Stimulated activated memory B cell treated with anti-CD40 and anti-IgM and Interleukin-4, amounts not matched to agents 10 μg/mL and 1 μg/mL and 100 μg/mL, for 72 hours (primary cell): ENCODE data around the gene SPDYE4.

ENCODE experiments used
- ATAC-seq: fragments of 150-1000 bp; cut with Tn5 transposase; 2 replicates; pipeline ENCODE4 v1.10.0; 2021
- H3K27ac Mint-ChIP-seq: one replicate; pipeline ENCODE4 v1.8.0; 2022; ENCODE audit warnings: mild to moderate bottlenecking, mixed read lengths
- H3K27me3 Mint-ChIP-seq: one replicate; pipeline ENCODE4 v1.8.0; 2022; ENCODE audit warnings: mixed read lengths
- H3K36me3 Mint-ChIP-seq: one replicate; pipeline ENCODE4 v1.8.0; 2022; ENCODE audit warnings: mixed read lengths
- H3K4me1 Mint-ChIP-seq: one replicate; pipeline ENCODE4 v1.8.0; 2022; ENCODE audit warnings: mixed read lengths
- H3K4me3 Mint-ChIP-seq: one replicate; pipeline ENCODE4 v1.8.0; 2022; ENCODE audit warnings: mild to moderate bottlenecking, moderate library complexity, mixed read lengths
- H3K9me3 Mint-ChIP-seq: one replicate; pipeline ENCODE4 v1.8.0; 2022; ENCODE audit warnings: mixed read lengths

Gene SPDYE4

GRCh38 chr17:8792646-8793045 is 34.3 kb upstream of the SPDYE4 start:
- no peaks in the 10 kb centered on the region for H3K36me3 Mint-ChIP-seq

GRCh38 chr17:8791910-8792270 is 33.5 kb upstream of the SPDYE4 start:
- no peak overlapping the region for H3K4me3 Mint-ChIP-seq
- H3K27me3 Mint-ChIP-seq = peaks cover 8% of the 10 kb centered on the region
- H3K27ac Mint-ChIP-seq = no peak overlapping the region
- H3K36me3 Mint-ChIP-seq = no peaks in the 10 kb centered on the region
- H3K4me1 Mint-ChIP-seq = peaks cover 8% of the 10 kb centered on the region
- H3K9me3 Mint-ChIP-seq = no peaks in the 10 kb centered on the region
- no peak for ATAC-seq

More at GRCh38 chr17:8792646-8793045, 34.3 kb upstream of the SPDYE4 start:
- Mint-ChIP-seq H3K27me3 (peaks cover 8% of the 10 kb centered on the region), H3K9me3 (no peaks in the 10 kb centered on the region), H3K27ac (no peak overlapping the region), H3K4me3 (no peak overlapping the region), H3K4me1 (peaks cover 8% of the 10 kb centered on the region)
- ATAC-seq = no peak

DNA sequence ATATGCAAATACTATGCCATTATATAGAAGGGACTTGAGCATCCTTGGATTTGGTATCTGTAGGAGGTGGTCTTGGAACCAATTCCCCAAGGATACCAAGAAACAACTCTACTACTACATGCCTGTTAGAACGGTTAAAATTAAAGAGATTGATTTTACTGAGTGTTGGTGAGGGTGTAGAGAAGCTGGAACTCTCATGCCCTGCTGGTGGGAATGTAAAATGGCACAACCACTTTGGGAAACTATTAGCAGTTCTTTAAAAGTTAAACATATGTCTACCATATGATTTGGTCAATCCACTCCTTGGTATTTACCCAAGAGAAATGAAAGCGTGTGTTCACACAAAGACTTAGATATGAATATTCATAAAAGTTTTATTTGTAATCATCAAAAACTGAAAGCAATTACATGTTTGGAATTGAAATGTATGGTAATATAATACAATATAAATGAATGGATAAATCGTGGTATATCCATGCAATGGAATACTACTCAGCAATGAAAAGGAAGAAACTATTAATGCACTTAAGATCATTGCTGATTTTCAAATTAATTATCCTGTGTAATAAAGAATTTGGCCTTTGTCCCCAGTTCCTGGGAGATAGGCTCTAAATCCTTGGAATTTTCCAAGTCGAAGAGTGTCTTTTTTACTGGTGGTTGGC is 33.0 kb upstream of the SPDYE4 start:
- no peak for ATAC-seq
- no peak overlapping the region for H3K4me3 Mint-ChIP-seq
- peaks cover 8% of the 10 kb centered on the region for H3K4me1 Mint-ChIP-seq
- no peaks in the 10 kb centered on the region for H3K36me3 Mint-ChIP-seq
- H3K9me3 Mint-ChIP-seq = no peaks in the 10 kb centered on the region
- no peak overlapping the region for H3K27ac Mint-ChIP-seq
- H3K27me3 Mint-ChIP-seq = peaks cover 8% of the 10 kb centered on the region

DNA sequence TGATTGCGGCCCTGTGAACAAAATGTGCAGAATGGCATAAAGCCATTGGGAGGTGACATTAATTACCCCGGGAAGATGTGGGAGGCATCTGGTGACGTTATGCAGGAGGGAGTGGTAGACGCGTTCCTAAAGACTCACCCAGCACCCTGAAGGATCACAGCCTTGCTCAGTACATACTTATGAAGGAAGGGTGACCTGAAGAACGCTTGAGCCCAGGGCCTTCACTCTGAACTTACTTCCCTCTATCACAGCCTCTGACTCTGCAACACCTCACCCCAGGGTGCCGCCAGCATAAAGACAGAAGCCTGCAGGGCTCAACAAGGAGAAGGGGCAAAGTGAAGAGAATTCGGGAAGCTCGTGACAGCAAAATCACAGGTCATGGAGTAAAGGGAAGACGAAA is 31.4 kb upstream of the SPDYE4 start:
- H3K9me3 Mint-ChIP-seq = no peaks in the 10 kb centered on the region
- no peak overlapping the region for H3K27ac Mint-ChIP-seq
- no peak for ATAC-seq
- no peak overlapping the region for H3K4me3 Mint-ChIP-seq
- H3K4me1 Mint-ChIP-seq = peaks cover 15% of the 10 kb centered on the region
- peaks cover 8% of the 10 kb centered on the region for H3K27me3 Mint-ChIP-seq
- H3K36me3 Mint-ChIP-seq = no peaks in the 10 kb centered on the region

DNA sequence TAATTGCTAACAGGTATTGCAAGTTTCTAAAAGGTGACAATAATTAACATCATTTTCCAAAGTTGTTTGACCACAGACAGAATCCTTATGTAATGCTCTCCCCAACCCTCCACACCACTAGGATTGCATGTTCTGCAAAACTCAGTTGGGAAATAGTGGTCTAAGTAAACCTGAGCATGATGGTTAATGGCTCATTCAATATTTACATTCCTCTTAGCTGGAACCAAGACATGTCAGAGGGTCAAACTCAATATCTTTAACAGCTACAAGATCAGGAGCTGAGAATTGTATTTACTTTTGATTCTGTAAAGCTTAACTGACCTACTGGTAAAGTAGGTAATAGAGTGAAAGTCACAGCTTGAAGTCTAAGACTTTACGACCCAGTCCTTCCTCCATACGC is 30.7 kb upstream of the SPDYE4 start:
- no peak overlapping the region for H3K27ac Mint-ChIP-seq
- H3K36me3 Mint-ChIP-seq = no peaks in the 10 kb centered on the region
- peaks cover 8% of the 10 kb centered on the region for H3K27me3 Mint-ChIP-seq
- H3K9me3 Mint-ChIP-seq = no peaks in the 10 kb centered on the region
- H3K4me3 Mint-ChIP-seq = no peak overlapping the region
- peaks cover 14% of the 10 kb centered on the region for H3K4me1 Mint-ChIP-seq
- no peak for ATAC-seq

DNA sequence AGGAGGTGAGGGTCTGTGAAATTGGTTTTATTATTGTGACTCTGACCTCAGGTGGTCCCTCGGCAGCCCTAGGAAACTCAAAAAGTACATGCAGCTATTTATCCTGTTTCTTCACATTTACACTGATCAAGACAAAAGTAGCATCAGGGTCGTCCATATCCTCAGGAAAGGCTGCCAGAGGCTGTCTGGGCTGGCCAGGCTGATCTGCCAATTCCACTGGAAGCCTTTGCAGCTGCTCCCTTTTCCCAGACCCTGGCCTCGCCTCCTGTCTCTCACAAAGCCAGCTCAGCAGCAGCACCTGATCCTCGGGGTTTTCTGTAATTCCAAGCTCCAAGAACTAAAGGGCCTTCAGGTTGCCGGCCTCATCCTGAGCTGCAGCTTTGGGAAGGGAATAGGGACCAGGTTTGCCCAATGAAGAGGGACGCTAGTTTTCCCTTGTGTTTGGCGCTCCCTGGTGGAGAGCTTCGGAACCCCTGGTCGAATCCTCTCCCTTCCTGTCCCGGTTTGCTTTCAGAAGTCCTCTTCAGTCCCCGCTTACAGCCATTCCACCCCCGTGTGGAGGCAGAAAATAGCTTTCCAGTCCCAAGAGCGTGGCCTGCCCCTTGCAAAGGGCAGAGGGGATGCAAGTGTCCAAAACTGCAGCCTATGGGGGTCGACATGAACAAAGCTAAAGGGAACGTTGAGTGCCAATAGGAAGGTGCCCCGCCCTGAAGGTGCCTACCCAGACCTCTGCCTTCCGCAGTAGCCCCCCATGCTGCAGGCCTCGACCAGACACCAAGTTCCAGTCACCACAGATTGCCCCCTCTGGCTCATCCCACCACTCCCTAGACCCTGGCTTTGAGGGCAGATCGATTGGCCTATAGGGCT is 27.4 kb upstream of the SPDYE4 start:
- ATAC-seq = no peak
- H3K9me3 Mint-ChIP-seq = peaks cover 4% of the 10 kb centered on the region
- peaks cover 8% of the 10 kb centered on the region for H3K27me3 Mint-ChIP-seq
- H3K4me1 Mint-ChIP-seq = peaks cover 7% of the 10 kb centered on the region
- no peak overlapping the region for H3K4me3 Mint-ChIP-seq
- no peak overlapping the region for H3K27ac Mint-ChIP-seq
- H3K36me3 Mint-ChIP-seq = no peaks in the 10 kb centered on the region

- Mint-ChIP-seq H3K27me3 (peaks cover 16% of the 10 kb centered on the region), H3K9me3 (peaks cover 7% of the 10 kb centered on the region), H3K27ac (no peak overlapping the region), H3K4me1 (peaks cover 7% of the 10 kb centered on the region), H3K4me3 (no peak overlapping the region), H3K36me3 (no peaks in the 10 kb centered on the region)
- ATAC-seq = no peak
These were observed 23.8 kb upstream of the SPDYE4 start for GRCh38 chr17:8782176-8782575.

DNA sequence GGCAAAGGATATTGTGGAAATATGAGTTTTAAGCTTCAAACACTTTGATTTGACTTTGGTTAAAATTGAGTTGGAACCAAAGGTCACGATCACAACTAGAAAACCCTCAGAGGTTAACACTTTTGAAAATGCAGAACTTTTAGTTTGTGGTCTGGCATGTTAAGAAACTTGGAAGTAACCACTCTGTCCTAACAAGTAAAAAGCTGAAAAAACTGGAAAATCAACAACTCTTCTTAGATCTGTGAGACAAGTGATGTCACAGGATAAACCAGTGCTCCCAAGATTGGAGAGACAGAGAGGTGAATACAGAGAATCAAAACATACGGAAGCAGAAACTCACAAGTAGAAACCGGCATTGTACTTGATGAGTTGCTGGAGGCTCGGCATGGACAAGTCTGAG is 23.4 kb upstream of the SPDYE4 start:
- H3K4me3 Mint-ChIP-seq = no peak overlapping the region
- peaks cover 7% of the 10 kb centered on the region for H3K4me1 Mint-ChIP-seq
- H3K9me3 Mint-ChIP-seq = peaks cover 7% of the 10 kb centered on the region
- no peaks in the 10 kb centered on the region for H3K36me3 Mint-ChIP-seq
- no peak overlapping the region for H3K27ac Mint-ChIP-seq
- peaks cover 20% of the 10 kb centered on the region for H3K27me3 Mint-ChIP-seq
- ATAC-seq = no peak

DNA sequence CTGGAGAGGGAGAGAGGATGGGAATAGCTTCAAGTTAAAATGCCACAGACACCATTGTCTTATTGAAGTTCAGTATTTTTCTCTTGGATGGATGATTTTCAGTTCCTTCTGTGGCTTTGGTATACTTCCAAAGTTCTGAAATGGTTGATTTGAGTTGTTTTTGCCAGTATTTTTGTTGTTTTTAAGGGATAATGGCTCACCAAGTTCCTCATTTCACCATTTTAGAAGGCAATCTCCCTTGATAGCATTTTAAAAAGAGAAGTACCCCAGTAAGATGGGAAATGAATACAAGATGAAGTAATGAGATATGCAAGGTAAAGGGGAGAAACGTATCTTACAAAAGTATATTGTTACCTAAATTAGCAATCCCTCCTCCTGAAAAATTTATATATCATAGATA is 18.5 kb upstream of the SPDYE4 start:
- Mint-ChIP-seq H3K27ac (no peak overlapping the region), H3K9me3 (peaks cover 14% of the 10 kb centered on the region), H3K4me3 (no peak overlapping the region), H3K4me1 (no peaks in the 10 kb centered on the region), H3K36me3 (no peaks in the 10 kb centered on the region), H3K27me3 (peaks cover 50% of the 10 kb centered on the region)
- ATAC-seq = no peak

DNA sequence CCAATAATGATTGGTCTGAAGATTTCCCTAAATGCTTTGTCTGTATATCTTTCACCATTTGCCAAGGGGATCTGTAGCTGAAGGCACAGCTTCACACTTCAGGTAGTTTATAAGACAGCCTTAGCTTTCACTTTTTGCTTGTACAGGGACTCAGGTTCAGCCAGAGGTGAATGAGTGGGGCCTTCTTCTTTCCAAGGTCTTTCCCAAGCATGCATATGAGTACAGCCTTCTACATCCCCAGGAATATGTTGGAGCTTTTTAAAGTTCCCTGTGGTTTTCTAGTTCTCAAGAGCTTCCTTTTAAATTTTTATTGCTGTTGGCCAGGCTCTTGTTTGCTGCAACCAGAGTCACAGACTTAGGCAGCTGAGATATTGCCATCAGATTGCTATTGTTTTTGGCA is 17.9 kb upstream of the SPDYE4 start:
- no peak overlapping the region for H3K4me3 Mint-ChIP-seq
- H3K9me3 Mint-ChIP-seq = peaks cover 14% of the 10 kb centered on the region
- H3K4me1 Mint-ChIP-seq = no peaks in the 10 kb centered on the region
- H3K27ac Mint-ChIP-seq = no peak overlapping the region
- no peak for ATAC-seq
- peaks cover 50% of the 10 kb centered on the region for H3K27me3 Mint-ChIP-seq
- no peaks in the 10 kb centered on the region for H3K36me3 Mint-ChIP-seq

DNA sequence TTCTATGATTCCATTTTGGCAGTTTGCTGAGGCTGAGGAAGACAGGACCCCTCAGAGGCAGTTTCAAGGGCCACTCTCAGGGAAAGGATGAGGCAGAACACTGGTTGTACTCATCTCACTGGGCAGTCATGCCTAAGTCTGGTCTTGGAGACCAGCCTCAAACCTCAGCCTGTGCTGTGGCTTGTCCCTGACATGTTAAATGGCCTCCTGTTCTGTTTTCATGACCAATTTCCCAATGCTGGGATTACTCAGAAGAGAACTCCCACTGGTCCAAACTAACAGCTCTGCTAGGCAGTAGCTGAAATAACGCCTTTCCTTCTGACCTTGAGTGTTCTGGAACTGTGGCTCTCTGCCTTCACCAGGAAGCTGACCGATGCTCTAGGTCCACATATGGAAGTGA is 8.4 kb upstream of the SPDYE4 start:
- peaks cover 7% of the 10 kb centered on the region for H3K27me3 Mint-ChIP-seq
- ATAC-seq = no peak
- H3K4me3 Mint-ChIP-seq = no peak overlapping the region
- no peaks in the 10 kb centered on the region for H3K4me1 Mint-ChIP-seq
- no peak overlapping the region for H3K27ac Mint-ChIP-seq
- H3K9me3 Mint-ChIP-seq = no peaks in the 10 kb centered on the region
- no peaks in the 10 kb centered on the region for H3K36me3 Mint-ChIP-seq

DNA sequence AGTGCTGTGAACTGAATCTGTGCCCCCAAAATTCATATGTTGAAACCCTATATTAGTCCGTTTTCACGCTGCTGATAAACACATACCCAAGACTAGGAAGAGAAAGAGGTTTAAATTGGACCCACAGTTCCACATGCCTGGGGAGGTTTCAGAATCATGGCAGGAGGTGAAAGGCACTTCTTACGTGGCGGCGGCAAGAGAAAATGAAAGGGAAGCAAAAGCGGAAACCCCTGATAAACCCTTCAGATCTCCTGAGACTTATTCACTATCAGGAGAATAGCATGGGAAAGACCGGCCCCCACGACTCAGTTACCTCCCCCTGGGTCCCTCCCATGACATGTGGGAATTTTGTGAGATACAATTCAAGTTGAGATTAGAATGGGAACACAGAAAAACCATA is 3.7 kb upstream of the SPDYE4 start:
- H3K4me3 Mint-ChIP-seq = no peak overlapping the region
- no peak for ATAC-seq
- H3K36me3 Mint-ChIP-seq = no peaks in the 10 kb centered on the region
- H3K4me1 Mint-ChIP-seq = no peaks in the 10 kb centered on the region
- H3K9me3 Mint-ChIP-seq = no peaks in the 10 kb centered on the region
- H3K27me3 Mint-ChIP-seq = peaks cover 17% of the 10 kb centered on the region
- no peak overlapping the region for H3K27ac Mint-ChIP-seq

DNA sequence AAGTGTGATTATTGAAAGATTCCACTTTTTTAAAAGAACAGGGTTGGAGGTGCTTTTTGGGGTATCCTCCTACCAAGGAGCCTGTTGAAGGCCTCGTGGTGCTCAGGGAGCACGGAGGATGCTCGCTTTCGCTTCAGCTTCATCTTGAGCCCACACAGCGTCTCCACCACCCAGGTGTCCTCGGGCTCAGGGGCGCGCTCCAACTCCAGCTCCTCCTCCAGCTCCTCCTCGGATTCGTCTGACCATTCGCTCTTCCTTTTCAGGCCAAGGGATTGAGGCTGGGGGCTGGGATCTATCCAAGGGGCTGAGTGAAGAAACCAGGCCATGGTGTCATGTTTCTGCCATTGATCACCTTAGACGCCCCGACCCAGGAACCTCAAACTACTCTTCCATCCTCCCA is 1.2 kb downstream of the SPDYE4 start:
- H3K4me1 Mint-ChIP-seq = no peaks in the 10 kb centered on the region
- no peak overlapping the region for H3K27ac Mint-ChIP-seq
- no peaks in the 10 kb centered on the region for H3K36me3 Mint-ChIP-seq
- no peak overlapping the region for H3K4me3 Mint-ChIP-seq
- H3K9me3 Mint-ChIP-seq = no peaks in the 10 kb centered on the region
- no peak for ATAC-seq
- peaks cover 46% of the 10 kb centered on the region for H3K27me3 Mint-ChIP-seq

DNA sequence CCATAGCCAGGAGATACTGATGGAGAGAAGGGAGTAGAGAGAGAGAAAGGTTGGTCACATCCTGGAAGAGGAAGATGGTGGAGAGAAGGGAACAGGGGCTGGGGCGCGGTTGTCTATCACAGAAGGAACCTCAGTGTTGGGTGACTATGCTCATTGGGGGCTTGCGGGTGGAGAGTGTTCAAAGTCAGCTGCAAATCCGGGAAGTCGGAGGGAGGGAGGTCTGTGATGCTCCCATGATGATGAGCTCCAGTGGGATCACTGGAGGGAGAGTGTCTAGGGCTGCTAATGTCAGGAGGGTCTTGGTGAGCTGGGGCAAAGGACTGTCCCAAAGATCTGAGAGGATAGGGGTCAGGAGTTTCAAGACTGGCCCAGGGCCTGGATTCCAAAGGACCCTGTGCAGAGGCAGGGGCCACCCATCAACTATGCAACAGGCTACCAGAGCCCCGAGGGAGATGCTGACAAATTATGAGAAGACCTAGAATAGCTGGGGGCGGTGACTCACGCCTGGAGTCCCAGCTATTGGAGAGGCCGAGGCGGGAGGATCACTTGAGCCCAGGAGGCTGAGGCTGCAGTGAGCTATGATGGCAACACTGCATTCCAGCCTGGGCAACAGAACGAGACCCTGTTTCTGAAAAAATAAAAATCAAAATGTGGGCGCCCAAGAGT is 2.6 kb downstream of the SPDYE4 start:
- no peaks in the 10 kb centered on the region for H3K36me3 Mint-ChIP-seq
- H3K4me1 Mint-ChIP-seq = no peaks in the 10 kb centered on the region
- peaks cover 46% of the 10 kb centered on the region for H3K27me3 Mint-ChIP-seq
- H3K27ac Mint-ChIP-seq = no peak overlapping the region
- no peaks in the 10 kb centered on the region for H3K9me3 Mint-ChIP-seq
- H3K4me3 Mint-ChIP-seq = no peak overlapping the region
- ATAC-seq = no peak

DNA sequence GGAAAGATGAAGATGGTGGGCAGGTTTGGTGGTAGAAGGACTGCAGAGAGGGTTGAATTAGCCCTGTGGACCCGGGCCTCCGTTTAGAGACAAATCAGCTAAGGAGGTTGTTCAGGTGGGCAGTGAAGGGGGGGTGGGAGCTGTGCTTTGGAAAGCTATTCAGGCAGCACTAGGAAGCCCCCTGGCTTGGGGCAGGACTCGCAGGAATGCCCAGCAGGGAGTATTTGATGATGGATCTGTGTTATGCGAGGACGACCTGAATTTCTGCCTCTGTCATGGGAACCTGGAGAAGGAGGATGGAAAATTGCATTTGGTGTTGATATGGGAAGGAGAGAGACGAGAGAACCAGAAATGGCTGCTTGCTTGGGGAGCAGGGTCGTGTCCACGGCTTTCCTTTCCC is 3.5 kb downstream of the SPDYE4 start:
- Mint-ChIP-seq H3K4me3 (no peak overlapping the region), H3K4me1 (no peaks in the 10 kb centered on the region), H3K9me3 (no peaks in the 10 kb centered on the region), H3K36me3 (no peaks in the 10 kb centered on the region), H3K27ac (no peak overlapping the region), H3K27me3 (peaks cover 46% of the 10 kb centered on the region)
- no peak for ATAC-seq
